IPS-18c (cell line): ENCODE data around the gene ATP11A.
"Not testable (repeated sequence)": the region's sequence is repeated elsewhere in the genome, so short reads cannot be mapped to it uniquely, and the experiment has no call there.

Source experiments
- H3K4me3 ChIP-seq: 2 replicates; pipeline ENCODE4 v1.7.0; 2013; ENCODE audit warnings: low read depth, mild to moderate bottlenecking, low read length, moderate library complexity; ENCODE audit not compliant: insufficient read depth
- H3K9me3 ChIP-seq: one replicate; pipeline ENCODE4 v1.6.1; 2013; ENCODE audit warnings: mild to moderate bottlenecking, low read length, moderate library complexity; ENCODE audit not compliant: control insufficient read depth, insufficient read depth

The ATP11A gene

GRCh38 chr13:112852808-112853207, 163.0 kb downstream of the ATP11A start:
- no peak overlapping the region for H3K4me3 ChIP-seq
- no peaks in the 10 kb centered on the region for H3K9me3 ChIP-seq

- Histone ChIP-seq H3K9me3 (no peaks in the 10 kb centered on the region), H3K4me3 (no peak overlapping the region)
Observed at GRCh38 chr13:112854321-112854720, 164.5 kb downstream of the ATP11A start.

GRCh38 chr13:112855859-112856258, 166.0 kb downstream of the ATP11A start:
- H3K4me3 ChIP-seq: no peak overlapping the region
- H3K9me3 ChIP-seq: no peaks in the 10 kb centered on the region

GRCh38 chr13:112857914-112858490, 168.2 kb downstream of the ATP11A start:
- Histone ChIP-seq H3K9me3 (no peaks in the 10 kb centered on the region), H3K4me3 (no peak overlapping the region)

GRCh38 chr13:112859128-112859816, 169.4 kb downstream of the ATP11A start:
- no peak overlapping the region for H3K4me3 ChIP-seq
- no peaks in the 10 kb centered on the region for H3K9me3 ChIP-seq

- no peaks in the 10 kb centered on the region for H3K9me3 ChIP-seq
- H3K4me3 ChIP-seq: no peak overlapping the region
Observed at GRCh38 chr13:112859817-112860190, 170.0 kb downstream of the ATP11A start.

GRCh38 chr13:112861876-112862615, 172.2 kb downstream of the ATP11A start:
- Histone ChIP-seq H3K4me3 (no peak overlapping the region), H3K9me3 (no peaks in the 10 kb centered on the region)

- not testable (repeated sequence) for H3K9me3 ChIP-seq, H3K4me3 ChIP-seq
Observed at GRCh38 chr13:112863356-112863755, 173.5 kb downstream of the ATP11A start.

- H3K4me3 ChIP-seq, H3K9me3 ChIP-seq: not testable (repeated sequence)
Observed at GRCh38 chr13:112865478-112865877, 175.6 kb downstream of the ATP11A start.

GRCh38 chr13:112867301-112867711, 177.5 kb downstream of the ATP11A start:
- peaks cover 2% of the 10 kb centered on the region for H3K9me3 ChIP-seq

GRCh38 chr13:112868308-112868707, 178.5 kb downstream of the ATP11A start:
- no peak overlapping the region for H3K4me3 ChIP-seq
- H3K9me3 ChIP-seq: peaks cover 2% of the 10 kb centered on the region

More at GRCh38 chr13:112867301-112867711, 177.5 kb downstream of the ATP11A start:
- H3K4me3 ChIP-seq: no peak overlapping the region

- Histone ChIP-seq H3K9me3 (peaks cover 2% of the 10 kb centered on the region), H3K4me3 (no peak overlapping the region)
Observed at GRCh38 chr13:112869202-112870050, 179.6 kb downstream of the ATP11A start.

- peaks cover 2% of the 10 kb centered on the region for H3K9me3 ChIP-seq
- no peak overlapping the region for H3K4me3 ChIP-seq
Observed at GRCh38 chr13:112870051-112870331, 180.2 kb downstream of the ATP11A start.

- peaks cover 2% of the 10 kb centered on the region for H3K9me3 ChIP-seq
- H3K4me3 ChIP-seq: no peak overlapping the region
Observed at GRCh38 chr13:112870737-112871287, 181.0 kb downstream of the ATP11A start.

GRCh38 chr13:112871742-112872141, 181.9 kb downstream of the ATP11A start:
- peaks cover 2% of the 10 kb centered on the region for H3K9me3 ChIP-seq
- H3K4me3 ChIP-seq: no peak overlapping the region

GRCh38 chr13:112872657-112873631, 183.1 kb downstream of the ATP11A start:
- not testable (repeated sequence) for H3K9me3 ChIP-seq, H3K4me3 ChIP-seq
